HCEC 1CT (cell line): ENCODE measurements around the gene LDLRAD4.
"Not testable (repeated sequence)": the region's sequence is repeated elsewhere in the genome, so short reads cannot be mapped to it uniquely, and the experiment has no call there.

Experiments
- DNase-seq: peaks from one replicate; pipeline ENCODE4 v3.0.0-alpha.2; 2017

LDLRAD4 gene

GRCh38 chr18:13587477-13587876 lies 368.9 kb downstream of the LDLRAD4 start:
- no peak for DNase-seq

GRCh38 chr18:13587937-13588336 lies 369.4 kb downstream of the LDLRAD4 start:
- no peak for DNase-seq

DNA sequence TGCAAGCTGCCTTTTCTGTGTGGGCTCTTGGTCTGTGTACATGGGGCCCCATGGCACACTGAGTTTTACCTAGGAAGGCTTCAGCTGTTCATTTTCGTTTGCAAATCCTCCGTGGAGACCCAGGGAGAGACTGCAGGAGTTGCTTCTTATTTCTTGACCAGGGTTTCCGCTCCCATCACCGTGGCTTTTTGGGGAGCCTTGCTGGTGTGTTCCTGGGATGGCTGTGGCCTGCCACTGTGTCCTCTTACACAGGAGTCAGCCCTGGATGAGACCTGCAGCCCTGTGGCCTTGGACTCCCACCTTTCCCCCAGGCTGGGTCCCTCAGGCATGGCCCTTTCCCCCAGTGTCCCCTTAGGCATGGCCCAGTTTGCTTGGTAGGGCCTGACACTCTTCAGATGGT lies 370.8 kb downstream of the LDLRAD4 start:
- DNase-seq: no peak

DNA sequence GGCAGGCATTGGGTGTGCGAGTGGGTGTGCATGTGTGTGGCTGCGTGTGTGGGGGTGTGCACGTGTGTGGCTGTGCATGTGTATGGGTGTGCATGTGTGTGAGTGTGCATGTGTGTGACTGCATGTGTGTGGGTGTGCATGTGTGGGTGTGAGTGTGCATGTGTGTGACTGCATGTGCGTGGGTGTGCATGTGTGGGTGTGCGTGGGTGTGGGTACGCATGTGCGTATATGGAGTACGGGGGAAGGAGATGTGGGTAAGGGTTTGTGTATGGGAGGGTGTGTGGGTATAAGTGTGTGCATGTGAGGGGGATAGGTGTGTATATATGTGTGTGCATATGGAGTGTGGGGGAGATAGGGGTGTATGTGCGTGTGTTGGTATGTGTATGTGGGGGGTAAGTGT lies 371.4 kb downstream of the LDLRAD4 start:
- no peak for DNase-seq

DNA sequence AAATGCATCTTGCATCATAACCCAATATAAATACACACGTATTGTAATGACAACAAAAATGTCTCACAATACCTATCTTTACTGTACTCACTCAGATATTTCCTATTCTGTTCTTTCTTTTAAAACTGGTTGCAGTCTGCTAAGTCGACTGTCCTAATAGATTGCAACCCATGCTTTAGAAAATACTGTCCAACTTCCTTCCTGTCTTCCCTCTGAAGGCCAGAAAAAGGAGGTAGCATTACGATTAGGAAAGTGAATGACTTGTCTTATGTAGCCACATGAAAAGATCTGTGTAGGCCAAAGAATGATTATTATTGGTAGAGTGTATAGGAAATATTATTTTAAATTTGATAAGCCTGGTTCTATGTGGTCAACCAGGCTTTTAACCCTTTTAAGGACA lies 373.7 kb downstream of the LDLRAD4 start:
- DNase-seq: no peak

- DNase-seq: no peak
These were observed 376.0 kb downstream of the LDLRAD4 start for GRCh38 chr18:13594551-13594950.

DNA sequence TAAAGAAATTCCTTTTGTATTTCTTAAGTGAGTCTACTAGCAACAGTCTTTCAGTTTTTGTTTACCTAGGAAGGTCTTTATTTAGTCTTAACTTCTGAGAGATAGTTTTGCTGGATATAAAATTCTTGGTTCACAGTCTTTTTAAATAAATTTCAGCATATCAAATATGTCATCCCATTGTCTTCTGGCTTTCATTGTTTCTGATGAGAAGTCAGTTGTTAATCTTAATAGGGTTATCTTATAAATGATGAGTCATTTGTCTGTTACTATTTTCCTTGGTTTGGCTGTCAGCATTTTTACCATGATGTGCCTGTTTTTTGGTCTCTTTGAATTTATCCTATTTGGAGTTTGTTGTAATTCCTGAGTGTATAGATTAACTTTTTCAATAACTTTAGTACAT lies 378.5 kb downstream of the LDLRAD4 start:
- no peak for DNase-seq

DNA sequence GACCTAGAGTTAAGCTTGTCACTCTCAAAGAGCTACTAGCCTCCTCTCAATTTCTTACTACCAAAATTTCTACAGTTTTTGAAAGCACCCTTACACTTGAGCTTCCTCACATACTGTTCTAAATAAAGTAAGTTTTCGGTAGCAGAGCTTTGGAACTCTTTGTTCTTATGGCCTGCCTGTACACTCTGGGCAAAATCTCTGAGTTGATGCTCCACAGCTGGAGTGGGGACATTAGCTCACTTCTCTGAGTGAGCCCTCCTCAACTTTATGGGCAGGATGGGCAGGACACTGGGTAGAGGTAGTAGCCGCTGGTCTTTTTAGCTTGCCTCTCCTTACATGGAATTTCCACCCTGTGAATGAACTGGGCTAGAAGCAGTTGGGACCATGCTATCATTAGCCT lies 380.0 kb downstream of the LDLRAD4 start:
- no peak for DNase-seq

DNA sequence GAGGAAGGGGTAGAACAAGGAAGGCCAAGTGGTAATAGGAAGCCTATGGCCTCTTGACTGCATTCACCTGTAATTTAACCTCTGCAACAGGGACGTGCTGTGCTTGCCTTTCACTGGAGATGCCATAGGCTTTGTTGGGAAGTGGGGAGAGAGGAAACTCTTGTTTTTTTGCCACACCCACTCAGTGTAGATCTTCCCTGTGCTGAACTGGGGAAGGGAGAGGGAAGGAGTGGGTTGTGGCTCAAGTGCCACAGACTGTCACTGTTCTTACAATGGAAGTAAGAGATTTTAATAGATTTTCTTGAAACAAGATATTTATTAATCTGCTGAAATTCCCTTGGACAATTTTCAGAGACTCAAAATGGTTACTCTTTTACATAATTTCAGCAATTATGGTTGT lies 380.5 kb downstream of the LDLRAD4 start:
- DNase-seq: no peak

GRCh38 chr18:13603304-13604019 lies 384.9 kb downstream of the LDLRAD4 start:
- no peak for DNase-seq

GRCh38 chr18:13604786-13605185 lies 386.2 kb downstream of the LDLRAD4 start:
- no peak for DNase-seq

- DNase-seq: no peak
These were observed 386.9 kb downstream of the LDLRAD4 start for GRCh38 chr18:13605477-13605876.

DNA sequence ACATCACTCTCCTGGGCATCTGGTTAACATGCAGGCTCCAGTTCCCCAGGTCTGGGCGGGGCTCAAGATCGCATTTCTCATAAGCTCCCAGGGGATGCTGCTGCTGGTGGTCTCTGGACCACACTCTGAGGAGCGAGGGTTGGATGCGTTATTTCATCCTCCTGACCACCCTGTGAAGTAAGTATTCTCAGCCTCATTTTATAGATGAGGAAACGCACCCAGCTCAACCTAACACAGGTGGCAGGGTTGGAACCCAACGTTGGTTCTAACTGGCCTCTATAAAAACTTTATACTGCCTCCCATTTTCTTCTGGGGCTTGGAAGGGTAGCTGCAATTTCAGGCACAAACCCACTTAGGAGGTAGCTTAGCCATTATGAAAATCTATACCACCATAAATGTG lies 387.3 kb downstream of the LDLRAD4 start:
- DNase-seq: no peak

- DNase-seq: no peak
These were observed 388.2 kb downstream of the LDLRAD4 start for GRCh38 chr18:13606604-13607254.

DNA sequence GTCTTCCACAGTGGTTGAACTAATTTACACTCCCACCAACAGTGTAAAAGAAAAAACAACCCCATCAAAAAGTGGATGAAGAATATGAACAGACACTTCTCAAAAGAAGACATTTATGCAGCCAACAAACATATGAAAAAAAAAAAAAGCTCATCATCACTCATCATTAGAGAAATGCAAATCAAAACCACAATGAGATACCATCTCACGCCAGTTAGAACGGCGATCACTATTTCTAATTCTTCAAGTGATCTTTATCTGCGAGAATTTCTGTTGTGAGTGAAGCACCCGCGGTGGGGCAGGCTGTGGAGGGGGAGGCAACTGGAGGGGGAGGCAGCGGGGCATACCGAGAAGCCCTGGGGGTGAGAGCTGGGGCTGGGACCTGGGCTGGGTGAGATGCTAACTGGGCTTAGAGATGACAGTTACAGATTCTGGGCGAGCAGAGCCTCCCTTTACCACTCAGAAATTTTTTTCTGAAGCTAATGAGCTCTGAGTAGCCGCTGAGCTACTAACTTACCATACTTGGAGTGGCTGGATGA lies 389.5 kb downstream of the LDLRAD4 start:
- not testable (repeated sequence) for DNase-seq

GRCh38 chr18:13608791-13609532 lies 390.4 kb downstream of the LDLRAD4 start:
- no peak for DNase-seq

DNA sequence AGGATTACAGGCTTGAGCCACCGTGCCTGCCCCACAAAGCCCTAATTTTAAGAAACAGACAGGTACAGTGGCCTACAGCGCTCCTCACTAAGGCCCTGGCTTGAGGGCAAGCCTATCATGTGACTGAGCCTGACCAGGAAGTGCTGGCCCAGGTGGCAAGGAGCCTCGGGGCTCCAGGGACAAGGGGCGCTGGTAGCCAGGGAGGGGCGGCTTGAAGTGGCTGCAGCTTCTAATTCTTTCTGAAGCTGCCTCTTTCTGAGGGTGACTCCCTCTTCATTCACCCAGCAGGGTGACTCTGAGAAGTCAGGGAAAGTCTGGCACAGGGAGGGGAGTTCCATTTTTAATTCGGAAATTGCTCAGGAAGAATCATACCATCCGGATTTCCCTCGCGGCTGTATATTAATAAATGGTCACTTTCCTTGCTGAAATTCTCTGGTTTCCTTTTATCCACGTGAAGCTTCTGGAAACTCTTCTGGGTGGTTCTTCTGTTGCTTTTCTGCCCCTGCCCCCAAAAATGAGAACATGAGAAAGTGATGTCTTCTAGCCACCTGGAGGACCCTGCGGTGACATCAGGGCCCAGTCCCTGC lies 392.1 kb downstream of the LDLRAD4 start:
- no peak for DNase-seq

DNA sequence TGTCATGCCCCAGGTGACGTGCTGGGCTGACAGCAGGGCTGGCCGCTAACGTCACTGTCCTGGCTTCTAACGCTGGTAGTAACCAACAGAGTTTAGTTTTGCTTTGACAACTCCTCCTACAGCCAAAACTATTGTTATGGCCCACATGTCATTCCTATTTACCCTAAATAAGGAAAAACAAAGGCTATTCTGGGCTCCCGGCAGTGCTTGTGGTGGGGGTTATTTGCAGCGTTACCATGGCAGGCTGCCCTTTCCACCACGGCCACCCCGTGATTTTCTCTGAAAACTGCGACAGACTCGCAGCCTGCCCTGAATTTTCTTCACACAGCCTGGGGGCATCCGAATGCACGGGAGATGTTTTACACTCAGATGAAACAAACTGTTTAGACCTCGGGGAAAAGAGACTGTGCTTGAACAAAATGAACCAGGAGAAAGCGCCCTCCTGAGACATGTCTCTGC lies 392.6 kb downstream of the LDLRAD4 start:
- no peak for DNase-seq

DNA sequence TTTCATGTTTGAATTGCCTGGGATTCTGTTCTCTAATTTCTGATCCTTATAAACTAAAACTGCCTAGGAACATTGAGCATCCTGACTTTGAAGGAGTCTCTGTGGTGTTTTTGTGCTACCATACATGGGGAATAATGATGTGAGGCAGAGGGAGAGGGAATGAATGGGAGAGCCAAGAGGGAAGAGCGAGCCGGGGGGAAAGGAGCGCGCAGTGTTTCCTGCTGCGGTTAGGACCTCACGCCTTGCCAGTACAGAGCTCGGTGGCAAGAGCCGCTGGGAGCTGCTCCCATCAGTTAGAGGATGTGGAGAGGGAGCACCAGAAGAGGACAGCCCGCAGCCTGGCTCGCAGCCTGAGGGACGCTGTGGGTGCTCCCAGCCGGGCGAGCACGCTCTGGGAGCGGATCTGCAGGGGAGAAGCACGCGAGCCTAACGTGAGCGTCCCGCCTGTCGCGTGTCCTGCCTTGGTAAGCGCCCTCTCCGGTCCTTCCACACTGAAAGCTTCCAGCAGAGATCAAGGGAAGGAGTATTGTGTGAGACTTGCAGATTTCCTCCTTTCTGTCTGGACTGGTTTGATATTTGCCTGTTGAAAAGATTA lies 393.1 kb downstream of the LDLRAD4 start:
- no peak for DNase-seq

GRCh38 chr18:13612196-13612997 lies 393.8 kb downstream of the LDLRAD4 start:
- no peak for DNase-seq

GRCh38 chr18:13613099-13613498 lies 394.5 kb downstream of the LDLRAD4 start:
- DNase-seq: no peak
